Loucy (cell line): ENCODE results near the gene CD151.

Source experiments
- EZH2phosphoT487 ChIP-seq: fragments of 200-600 bp; IDR thresholded peaks from 2 replicates; pipeline ENCODE4 v1.6.1; 2018; ENCODE audit warnings: antibody characterized with exemption, mild to moderate bottlenecking, moderate library complexity, borderline replicate concordance
- TF ChIP-seq, protein P1 (sequence below): fragments of 200-600 bp; sonication (generic); conservative IDR thresholded peaks from 2 replicates; pipeline ENCODE4 v1.5.1; 2014; ENCODE audit warnings: mild to moderate bottlenecking, antibody characterized with exemption, low read length

DNA sequence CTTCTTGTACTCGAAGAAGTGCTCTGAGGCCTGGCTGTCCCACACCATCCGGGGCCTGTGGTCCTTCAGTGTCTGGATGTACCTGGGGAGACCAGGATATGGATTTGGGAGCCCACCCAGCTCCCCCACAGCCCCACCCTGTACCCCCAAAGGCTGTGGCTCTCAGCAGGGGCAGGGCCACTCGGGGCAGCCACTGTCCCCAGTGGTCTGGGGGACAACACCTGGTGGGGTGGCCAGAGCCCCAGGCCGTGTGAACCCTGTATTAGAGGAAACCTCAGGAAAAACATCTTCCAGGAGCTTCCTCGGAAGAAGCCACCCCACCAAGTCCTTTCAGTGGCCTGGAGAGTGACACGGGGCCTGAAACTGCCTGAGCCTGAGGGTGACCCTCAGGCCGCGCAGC, 37.7 kb downstream of the CD151 start:
- TF ChIP-seq, protein P1, sequence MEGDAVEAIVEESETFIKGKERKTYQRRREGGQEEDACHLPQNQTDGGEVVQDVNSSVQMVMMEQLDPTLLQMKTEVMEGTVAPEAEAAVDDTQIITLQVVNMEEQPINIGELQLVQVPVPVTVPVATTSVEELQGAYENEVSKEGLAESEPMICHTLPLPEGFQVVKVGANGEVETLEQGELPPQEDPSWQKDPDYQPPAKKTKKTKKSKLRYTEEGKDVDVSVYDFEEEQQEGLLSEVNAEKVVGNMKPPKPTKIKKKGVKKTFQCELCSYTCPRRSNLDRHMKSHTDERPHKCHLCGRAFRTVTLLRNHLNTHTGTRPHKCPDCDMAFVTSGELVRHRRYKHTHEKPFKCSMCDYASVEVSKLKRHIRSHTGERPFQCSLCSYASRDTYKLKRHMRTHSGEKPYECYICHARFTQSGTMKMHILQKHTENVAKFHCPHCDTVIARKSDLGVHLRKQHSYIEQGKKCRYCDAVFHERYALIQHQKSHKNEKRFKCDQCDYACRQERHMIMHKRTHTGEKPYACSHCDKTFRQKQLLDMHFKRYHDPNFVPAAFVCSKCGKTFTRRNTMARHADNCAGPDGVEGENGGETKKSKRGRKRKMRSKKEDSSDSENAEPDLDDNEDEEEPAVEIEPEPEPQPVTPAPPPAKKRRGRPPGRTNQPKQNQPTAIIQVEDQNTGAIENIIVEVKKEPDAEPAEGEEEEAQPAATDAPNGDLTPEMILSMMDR, result no peak
- no peak for TF ChIP-seq EZH2phosphoT487
